ENCODE data around the gene TAS1R3.
"Not testable (repeated sequence)": the region's sequence is repeated elsewhere in the genome, so short reads cannot be mapped to it uniquely, and the experiment has no call there.

The TAS1R3 gene

DNA sequence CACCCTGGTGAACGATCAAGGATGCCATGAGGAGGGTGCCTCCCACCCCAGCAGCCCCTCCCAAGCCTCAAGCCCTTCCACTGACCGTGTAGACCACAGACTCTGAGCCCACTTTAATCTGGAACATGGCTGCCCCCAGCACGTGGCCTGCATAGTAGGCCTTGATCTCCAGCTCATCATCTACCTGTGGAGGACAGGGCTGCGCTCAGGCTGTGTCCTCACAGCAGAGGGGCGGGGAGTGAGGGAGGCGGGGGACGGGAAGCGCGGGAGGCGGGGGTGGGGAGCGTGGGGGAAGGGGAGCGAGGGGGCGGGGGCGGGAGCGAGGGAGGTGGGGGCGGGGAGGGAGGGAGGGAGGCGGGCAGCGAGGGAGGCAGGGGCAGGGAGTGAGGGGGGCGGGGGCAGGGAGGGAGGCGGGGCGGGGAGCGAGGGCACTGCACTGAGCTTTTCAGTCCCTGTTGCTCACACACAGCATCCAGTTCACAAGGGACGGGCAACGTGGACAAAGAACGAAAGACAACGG is 15.6 kb upstream of the TAS1R3 start:
- no peak overlapping the region for H3K4me3 ChIP-seq (replicated peaks; ENCODE audit: low read depth, low read length)

DNA sequence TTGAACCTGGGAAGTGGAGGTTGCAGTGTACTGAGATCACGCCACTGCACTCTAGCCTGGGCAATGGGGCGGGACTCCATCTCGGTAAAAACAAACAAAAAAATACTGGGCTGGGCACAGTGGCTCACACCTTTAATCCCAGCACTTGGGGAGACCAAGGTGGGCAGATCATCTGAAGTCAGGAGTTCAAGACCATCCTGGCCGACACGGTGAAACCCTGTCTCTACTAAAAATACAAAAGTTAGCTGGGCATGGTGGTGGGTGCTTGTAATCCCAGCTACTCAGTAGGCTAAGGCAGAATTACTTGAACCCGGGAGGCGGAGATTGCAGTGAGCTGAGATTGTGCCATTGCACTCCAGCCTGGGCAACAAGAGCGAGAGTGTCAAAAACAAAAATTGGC is 14.9 kb upstream of the TAS1R3 start:
- not testable (repeated sequence) for DNase-seq (ENCODE audit: extremely low read depth, low read depth); H3K4me3 ChIP-seq (replicated peaks; ENCODE audit: low read depth, low read length)

More for the DNA sequence above, 15.6 kb upstream of the TAS1R3 start:
- DNase-seq (ENCODE audit: extremely low read depth, low read depth): no peak
- TF ChIP-seq, protein P1, sequence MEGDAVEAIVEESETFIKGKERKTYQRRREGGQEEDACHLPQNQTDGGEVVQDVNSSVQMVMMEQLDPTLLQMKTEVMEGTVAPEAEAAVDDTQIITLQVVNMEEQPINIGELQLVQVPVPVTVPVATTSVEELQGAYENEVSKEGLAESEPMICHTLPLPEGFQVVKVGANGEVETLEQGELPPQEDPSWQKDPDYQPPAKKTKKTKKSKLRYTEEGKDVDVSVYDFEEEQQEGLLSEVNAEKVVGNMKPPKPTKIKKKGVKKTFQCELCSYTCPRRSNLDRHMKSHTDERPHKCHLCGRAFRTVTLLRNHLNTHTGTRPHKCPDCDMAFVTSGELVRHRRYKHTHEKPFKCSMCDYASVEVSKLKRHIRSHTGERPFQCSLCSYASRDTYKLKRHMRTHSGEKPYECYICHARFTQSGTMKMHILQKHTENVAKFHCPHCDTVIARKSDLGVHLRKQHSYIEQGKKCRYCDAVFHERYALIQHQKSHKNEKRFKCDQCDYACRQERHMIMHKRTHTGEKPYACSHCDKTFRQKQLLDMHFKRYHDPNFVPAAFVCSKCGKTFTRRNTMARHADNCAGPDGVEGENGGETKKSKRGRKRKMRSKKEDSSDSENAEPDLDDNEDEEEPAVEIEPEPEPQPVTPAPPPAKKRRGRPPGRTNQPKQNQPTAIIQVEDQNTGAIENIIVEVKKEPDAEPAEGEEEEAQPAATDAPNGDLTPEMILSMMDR (IDR thresholded peaks at IDR 0.05; ENCODE audit: low read depth, low read length, missing control alignments): no peak

DNA sequence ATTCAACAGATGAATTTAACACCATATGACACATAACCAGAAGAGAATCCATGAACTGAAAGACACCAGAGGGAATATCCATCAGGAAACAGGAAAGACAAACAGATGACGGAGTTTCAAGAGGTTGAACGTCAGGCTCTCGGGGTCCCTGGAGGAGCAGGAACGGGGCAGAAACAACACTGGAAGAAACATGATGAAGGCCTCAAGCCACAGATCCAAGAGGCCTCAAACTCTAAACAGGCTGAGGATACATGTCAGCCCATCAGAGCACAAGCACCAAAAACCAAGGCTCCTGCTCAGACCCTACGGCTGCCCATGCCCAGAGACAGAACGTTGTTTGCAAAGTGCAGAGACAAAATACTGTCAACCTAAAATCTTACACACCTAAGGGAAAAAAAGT is 13.7 kb upstream of the TAS1R3 start:
- no peak for DNase-seq (ENCODE audit: extremely low read depth, low read depth)
- TF ChIP-seq, protein P1 (IDR thresholded peaks at IDR 0.05; ENCODE audit: low read depth, low read length, missing control alignments): no peak
- no peak overlapping the region for H3K4me3 ChIP-seq (replicated peaks; ENCODE audit: low read depth, low read length)

DNA sequence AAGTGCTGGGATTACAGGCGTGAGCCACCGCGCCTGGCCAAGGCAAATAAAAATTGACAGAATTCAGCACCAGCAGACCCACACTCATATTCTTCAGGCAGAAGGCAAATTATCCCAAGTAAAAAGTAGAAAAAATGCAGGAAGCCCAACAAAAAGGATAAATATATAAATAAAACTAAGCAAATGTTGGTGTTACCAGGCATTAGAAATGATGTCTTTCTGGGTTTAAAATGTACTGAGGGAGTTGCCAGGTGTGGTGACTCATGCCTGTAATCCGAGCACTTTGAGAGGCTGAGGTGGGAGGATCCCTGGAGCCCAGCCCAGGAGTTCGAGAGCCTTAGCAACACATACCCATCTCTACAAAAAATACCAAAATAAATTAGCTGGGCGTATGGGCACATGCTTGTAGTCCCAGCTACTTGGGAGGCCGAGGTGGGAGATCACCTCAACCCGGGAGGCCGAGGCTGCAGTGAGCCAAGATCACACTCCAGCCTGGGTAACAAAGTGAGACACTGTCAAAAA is 12.9 kb upstream of the TAS1R3 start:
- DNase-seq (ENCODE audit: extremely low read depth, low read depth): peak; percentile 94
- H3K4me3 ChIP-seq (replicated peaks; ENCODE audit: low read depth, low read length): no peak overlapping the region
- TF ChIP-seq, protein P1 (IDR thresholded peaks at IDR 0.05; ENCODE audit: low read depth, low read length, missing control alignments): no peak

DNA sequence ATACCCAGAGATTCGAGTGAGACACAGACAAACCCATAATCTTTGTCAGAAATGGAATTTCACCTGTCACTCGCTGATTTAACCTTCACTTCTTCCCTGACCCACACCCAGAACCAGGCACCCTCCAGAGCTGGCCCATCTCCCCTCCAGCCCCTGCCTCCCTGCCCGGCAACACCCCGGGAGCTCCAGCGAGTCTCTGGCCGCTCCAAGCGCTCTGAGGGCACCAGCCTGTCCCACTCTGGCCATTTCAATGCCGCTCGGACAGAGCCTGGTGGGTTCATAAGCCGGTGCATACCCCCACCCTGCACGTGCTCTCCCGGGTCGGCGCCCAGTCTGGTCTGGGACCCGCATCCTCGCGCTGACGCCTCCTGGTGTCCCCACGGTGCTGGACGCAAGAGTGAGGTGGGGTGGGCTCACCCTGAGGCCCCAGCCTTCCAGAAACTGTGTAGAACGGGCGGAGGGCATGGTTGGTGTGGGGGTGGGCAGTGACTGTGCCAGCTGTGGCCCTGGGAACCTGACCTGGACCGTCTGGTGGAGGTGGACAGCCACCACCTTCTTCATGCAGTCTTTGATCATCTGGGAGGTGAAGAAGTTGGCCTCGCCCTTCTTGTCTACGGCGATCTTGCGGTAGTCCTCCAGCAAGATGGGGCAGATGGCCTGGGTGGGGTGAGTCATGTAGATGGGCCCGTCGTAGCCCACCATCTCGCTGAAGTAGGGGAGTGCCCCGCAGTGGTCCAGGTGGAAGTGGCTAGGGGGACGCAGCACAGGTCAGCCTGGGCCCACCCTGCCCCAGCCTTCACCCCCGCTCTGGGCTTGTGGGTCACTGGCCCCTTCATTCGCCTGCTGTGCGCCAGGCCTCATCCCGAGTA is 12.1 kb upstream of the TAS1R3 start:
- DNase-seq (ENCODE audit: extremely low read depth, low read depth): no peak
- TF ChIP-seq, protein P1 (IDR thresholded peaks at IDR 0.05; ENCODE audit: low read depth, low read length, missing control alignments): no peak
- H3K4me3 ChIP-seq (replicated peaks; ENCODE audit: low read depth, low read length): no peak overlapping the region

DNA sequence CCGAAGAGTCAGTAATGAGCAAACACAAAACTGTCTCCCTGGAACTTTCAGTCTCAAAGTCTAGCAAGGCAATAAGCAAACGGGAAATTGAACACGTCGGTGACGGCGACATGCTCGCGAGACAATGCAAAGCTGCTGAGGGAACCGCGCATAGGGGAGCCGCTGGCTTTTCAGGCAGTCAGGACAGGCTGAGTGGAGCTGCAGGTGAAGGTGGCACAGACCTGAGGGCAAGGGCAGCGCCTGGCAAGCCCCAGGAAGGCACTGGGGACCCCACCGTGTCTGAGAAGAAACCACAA is 11.5 kb upstream of the TAS1R3 start:
- TF ChIP-seq, protein P1 (IDR thresholded peaks at IDR 0.05; ENCODE audit: low read depth, low read length, missing control alignments): no peak
- no peak overlapping the region for H3K4me3 ChIP-seq (replicated peaks; ENCODE audit: low read depth, low read length)
- DNase-seq (ENCODE audit: extremely low read depth, low read depth): no peak

DNA sequence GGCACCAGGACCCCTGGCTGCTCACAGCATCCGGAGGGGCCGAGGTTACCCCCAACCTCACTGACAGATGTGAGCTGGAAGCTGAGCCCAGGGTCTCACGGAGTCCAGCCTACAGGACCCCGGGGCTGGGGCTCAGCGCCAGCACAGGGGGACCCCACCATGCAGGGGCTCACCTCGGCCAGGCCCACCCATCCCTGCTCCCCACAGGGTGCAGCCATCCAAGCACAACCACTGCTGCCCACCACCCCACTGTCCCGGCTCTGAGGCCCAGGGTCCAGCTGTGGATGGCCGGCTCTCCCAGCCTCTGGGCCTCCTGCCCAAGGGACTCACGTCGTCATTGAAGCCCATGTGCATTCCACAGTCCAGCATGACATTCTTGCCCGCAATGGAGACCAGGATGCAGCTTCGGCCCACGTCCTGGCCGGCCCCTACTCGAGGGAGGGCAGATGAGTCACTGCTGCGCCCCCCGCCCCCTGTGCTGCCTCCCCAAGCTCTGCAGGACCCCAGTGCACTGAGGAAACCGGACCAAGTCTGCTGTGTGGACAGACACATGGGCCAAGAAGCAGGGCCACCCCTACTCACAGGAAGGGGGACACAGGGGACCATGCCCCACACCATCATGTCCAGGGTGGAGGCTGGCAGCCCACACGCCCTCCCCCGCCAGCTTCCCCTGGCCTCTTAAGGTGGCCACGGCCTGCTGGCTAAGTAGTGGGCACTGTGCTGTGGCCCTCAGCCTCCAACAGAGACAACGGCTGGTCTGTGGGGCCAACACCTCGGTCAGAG is 10.2 kb upstream of the TAS1R3 start:
- no peak for DNase-seq (ENCODE audit: extremely low read depth, low read depth)
- TF ChIP-seq, protein P1 (IDR thresholded peaks at IDR 0.05; ENCODE audit: low read depth, low read length, missing control alignments): no peak
- no peak overlapping the region for H3K4me3 ChIP-seq (replicated peaks; ENCODE audit: low read depth, low read length)
